ENCODE results near the gene PIWIL1. TPM values are rescaled to one million over a fixed set of nuclear protein-coding genes. Genes with fewer than 3 reads are reported as not detected.

Gene PIWIL1
- total and polyA plus RNA-seq, 2 of the 4 experiments (the other 2 are of a cell fraction), result not detected

DNA sequence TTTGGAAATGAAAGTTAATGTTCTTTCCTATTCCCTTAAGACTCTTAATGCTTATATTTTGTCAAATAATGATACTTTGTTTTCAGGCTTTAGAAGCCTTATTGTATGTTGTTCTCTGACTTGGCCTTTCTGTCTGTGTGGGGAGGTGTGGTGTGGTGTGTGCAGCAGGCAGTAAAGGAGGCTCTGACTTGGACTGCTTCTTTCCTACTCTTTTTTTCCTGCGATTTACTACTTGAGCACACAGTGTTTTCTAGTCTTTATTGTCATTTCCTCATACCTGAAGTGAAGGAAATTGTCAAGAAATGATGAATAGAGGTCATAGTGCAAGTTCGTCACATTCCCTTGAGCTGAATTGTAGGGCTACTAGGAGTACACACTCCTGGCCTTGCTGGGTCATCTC lies 26.9 kb downstream of the PIWIL1 start:
- dilution Hi-C loops (cut with HindIII; ENCODE audit: low sequenced_read_pairs, unreplicated experiment) (no loop called here), in situ Hi-C loops (cut with MboI; ENCODE audit: low sequenced_read_pairs) (no loop called here), intact Hi-C loops (cut with micrococcal nuclease) (no loop called here)
- Histone ChIP-seq H2BK20ac (ENCODE audit: low read depth, low read length) (no peak overlapping the region), H3K18ac (ENCODE audit: low read depth, low read length) (no peak overlapping the region), H2AK9ac (replicated peaks; ENCODE audit: low read depth, low read length, poor library complexity) (no peak overlapping the region), H3K4me1 (ENCODE audit: control insufficient read depth, insufficient read depth, low read length) (no peaks in the 10 kb centered on the region), H3K79me1 (ENCODE audit: low read depth in 1 of 2, low read length in 2 of 2) (no peaks in the 10 kb centered on the region), H4K91ac (ENCODE audit: insufficient read depth, low read depth, low read length) (no peak overlapping the region), H3K27ac (ENCODE audit: insufficient read depth, low read length) (no peak overlapping the region), H3K27me3 (ENCODE audit: control insufficient read depth, insufficient read depth, low read length) (no peaks in the 10 kb centered on the region), H3K9me3 (ENCODE audit: control insufficient read depth, insufficient read depth, low read length) (peaks cover 15% of the 10 kb centered on the region), H2BK5ac (ENCODE audit: low read depth, low read length, poor library complexity, severe bottlenecking) (no peak overlapping the region), H2BK120ac (ENCODE audit: low read depth, low read length) (no peak overlapping the region), H2BK15ac (ENCODE audit: low read depth, low read length) (no peak overlapping the region), H3K23ac (ENCODE audit: low read depth, low read length) (no peak overlapping the region), H3K4me2 (ENCODE audit: low read depth, low read length) (no peak overlapping the region), H4K8ac (ENCODE audit: low read depth in 2 of 2, low read length in 2 of 2) (no peak overlapping the region), H4K5ac (ENCODE audit: low read depth, low read length) (no peak overlapping the region), H3K56ac (ENCODE audit: extremely low read depth, insufficient read depth, low read length) (no peak overlapping the region), H3K9me1 (ENCODE audit: insufficient read depth, low read length) (no peaks in the 10 kb centered on the region), H3K4me3 (ENCODE audit: insufficient read depth, low read depth, low read length) (no peak overlapping the region), H3K36me3 (ENCODE audit: control insufficient read depth, insufficient read depth, low read length) (no peaks in the 10 kb centered on the region), H4K20me1 (ENCODE audit: insufficient read depth, low read length) (no peaks in the 10 kb centered on the region), H3K9ac (ENCODE audit: low read depth, low read length) (no peak overlapping the region), H2AFZ (replicated peaks; ENCODE audit: low read length, poor library complexity) (no peak overlapping the region), H2AK5ac (ENCODE audit: low read depth, low read length) (no peak overlapping the region), H3K4ac (ENCODE audit: low read depth, low read length) (no peak overlapping the region), H3K14ac (replicated peaks; ENCODE audit: low read depth, low read length) (no peak overlapping the region)
- TF ChIP-seq NFE2L2 (IDR thresholded peaks at IDR 0.05; ENCODE audit: low read depth, low read length) (no peak), POLR2A (IDR thresholded peaks at IDR 0.05; ENCODE audit: low read depth, low read length) (no peak), MAZ (IDR thresholded peaks at IDR 0.05; ENCODE audit: borderline replicate concordance, low read depth, low read length) (no peak), RCOR1 (IDR thresholded peaks at IDR 0.05; ENCODE audit: insufficient replicate concordance, low read length) (no peak), RAD21 (IDR thresholded peaks at IDR 0.05; ENCODE audit: low read length) (no peak)
- TF ChIP-seq, protein P1, sequence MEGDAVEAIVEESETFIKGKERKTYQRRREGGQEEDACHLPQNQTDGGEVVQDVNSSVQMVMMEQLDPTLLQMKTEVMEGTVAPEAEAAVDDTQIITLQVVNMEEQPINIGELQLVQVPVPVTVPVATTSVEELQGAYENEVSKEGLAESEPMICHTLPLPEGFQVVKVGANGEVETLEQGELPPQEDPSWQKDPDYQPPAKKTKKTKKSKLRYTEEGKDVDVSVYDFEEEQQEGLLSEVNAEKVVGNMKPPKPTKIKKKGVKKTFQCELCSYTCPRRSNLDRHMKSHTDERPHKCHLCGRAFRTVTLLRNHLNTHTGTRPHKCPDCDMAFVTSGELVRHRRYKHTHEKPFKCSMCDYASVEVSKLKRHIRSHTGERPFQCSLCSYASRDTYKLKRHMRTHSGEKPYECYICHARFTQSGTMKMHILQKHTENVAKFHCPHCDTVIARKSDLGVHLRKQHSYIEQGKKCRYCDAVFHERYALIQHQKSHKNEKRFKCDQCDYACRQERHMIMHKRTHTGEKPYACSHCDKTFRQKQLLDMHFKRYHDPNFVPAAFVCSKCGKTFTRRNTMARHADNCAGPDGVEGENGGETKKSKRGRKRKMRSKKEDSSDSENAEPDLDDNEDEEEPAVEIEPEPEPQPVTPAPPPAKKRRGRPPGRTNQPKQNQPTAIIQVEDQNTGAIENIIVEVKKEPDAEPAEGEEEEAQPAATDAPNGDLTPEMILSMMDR (conservative IDR thresholded peaks at IDR 0.05; ENCODE audit: low read depth, low read length), result no peak
- ChIA-PET CTCF (no interaction called here), POLR2A (ENCODE audit: unreplicated experiment) (no interaction called here)
- no peak for ATAC-seq (ENCODE audit: low read depth)
- DNase-seq, result no peak
- no CpG with 5 or more reads among the region's 2 CpGs for WGBS, 2 experiments (ENCODE audit: extremely low coverage in 2 of 2, insufficient read length in 1 of 2)
- BruUV-seq (replicated peaks), result no TSS peak

Measured in IMR-90 (cell line).